Left renal cortex interstitium (tissue), 4 donors: ENCODE data around the gene ZNF740. TPM values are rescaled to one million over a fixed set of nuclear protein-coding genes. Genes with fewer than 3 reads are reported as not detected.
"Not testable (repeated sequence)": the region's sequence is repeated elsewhere in the genome, so short reads cannot be mapped to it uniquely, and the experiment has no call there.

Experiments used
- DNase-seq, 4 donors: peaks; one replicate each; pipeline ENCODE4 v3.0.0-alpha.2; 2013; ENCODE audit warnings: low read depth in 4 of 4, low spot score in 2 of 4, missing footprints in 1 of 4
- polyA plus RNA-seq, 4 donors: library from polyadenylated mRNA; unstranded; fragments of 120-200 nt; gene quantifications; one replicate each; pipeline ENCODE4 v1.2.1, GENCODE V29; 2013; ENCODE audit not compliant: insufficient read length in 4 of 4

ZNF740 gene
- polyA plus RNA-seq, 4 donors = 64.1 to 80.8 (median 67.7) TPM

DNA sequence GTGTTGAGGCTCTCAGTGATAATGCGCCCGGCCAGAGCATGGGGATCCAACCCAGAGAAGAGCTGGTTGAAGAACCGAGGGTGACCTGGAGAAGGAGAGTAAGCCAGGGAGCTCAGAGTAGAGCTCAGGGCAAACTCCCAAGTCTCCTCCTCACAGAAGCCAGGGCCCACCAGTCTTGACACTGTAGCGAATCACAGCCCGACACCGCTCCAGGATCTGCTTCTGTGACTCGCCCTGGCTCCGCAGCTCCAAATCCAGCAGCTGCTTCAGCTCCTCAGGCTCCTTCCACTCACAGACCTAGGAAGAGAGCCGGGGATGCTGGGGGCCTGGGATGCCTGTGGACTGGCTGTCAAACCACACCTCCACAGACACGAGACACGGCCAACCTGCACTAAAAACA is 8.2 kb upstream of the ZNF740 start:
- no peak for DNase-seq

DNA sequence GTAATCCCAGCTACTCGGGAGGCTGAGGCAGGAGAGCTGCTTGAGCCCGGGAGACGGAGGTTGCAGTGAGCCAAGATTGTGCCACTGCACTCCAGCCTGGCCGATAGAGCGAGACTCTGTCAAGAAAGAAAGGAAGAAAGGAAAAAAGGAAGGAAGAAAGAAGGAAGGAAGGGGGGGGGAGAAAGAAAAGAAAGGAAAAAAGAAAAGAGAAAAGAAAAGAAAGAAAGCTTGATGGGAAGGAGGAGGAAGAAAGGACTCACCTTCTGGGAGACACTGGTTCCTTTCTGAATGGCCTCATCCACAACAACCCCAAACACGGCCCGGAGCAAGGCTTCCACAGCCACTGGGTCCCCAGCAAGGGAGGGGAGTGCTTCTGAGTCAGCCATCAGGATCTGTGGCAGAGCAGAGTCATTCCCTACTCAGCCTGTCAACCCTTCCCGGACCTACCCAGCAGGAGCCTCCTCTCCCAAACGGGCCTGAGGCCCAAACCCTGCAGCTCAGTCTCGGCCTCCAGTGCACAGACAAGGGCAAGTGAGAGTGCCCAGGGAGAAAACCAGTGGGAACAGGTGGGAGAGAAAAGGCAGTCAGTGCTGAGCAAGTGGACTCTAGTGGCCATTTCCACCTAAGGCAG is 7.3 kb upstream of the ZNF740 start:
- no peak for DNase-seq

DNA sequence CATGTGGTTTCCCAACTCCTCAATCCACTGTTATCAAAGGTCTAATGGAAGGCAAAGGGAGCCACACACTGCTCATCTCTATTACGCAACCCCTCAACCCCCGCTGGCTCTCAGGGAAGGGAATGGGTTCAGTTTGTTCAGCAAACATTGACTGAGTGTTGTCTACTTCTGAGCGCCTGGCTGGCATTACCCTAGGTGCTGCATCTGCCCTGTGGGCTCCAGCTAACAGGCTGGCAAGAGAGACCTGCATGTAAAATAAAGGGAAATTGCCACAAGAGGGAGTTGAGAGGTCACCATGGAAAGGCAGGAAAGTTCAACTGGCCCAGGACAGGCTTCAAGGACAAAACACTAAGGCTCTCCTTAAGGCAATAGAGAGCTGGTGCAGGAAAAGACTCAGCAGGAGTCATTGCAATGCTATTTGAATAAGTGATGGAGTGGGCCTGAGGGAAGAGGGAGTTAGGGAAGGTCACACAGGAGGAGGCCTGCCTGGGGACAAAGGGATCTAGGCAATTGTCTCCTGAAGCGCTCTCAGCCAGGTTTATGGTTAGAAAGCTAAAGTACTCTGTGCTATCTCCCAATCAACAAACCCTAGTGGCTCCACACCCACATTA is 5.5 kb upstream of the ZNF740 start:
- DNase-seq = no peak

DNA sequence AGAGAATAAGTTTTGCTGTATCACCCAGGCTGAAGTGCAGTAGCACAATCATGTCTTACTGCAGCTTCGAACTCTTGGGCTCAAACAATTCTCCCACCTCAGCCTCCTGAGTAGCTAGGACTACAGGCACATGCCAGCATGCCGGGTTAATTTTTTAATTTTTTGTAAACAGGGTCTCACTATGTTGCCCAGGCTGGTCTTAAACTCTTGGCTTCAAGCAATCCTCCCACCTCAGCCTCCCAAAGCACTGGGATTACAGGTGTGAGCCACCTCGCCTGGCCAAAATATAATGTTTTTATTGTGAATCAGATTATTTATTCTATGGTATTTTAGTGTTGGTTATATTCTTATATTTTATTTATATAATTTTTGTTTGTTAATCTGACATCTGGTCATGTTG is 3.8 kb upstream of the ZNF740 start:
- DNase-seq = no peak

DNA sequence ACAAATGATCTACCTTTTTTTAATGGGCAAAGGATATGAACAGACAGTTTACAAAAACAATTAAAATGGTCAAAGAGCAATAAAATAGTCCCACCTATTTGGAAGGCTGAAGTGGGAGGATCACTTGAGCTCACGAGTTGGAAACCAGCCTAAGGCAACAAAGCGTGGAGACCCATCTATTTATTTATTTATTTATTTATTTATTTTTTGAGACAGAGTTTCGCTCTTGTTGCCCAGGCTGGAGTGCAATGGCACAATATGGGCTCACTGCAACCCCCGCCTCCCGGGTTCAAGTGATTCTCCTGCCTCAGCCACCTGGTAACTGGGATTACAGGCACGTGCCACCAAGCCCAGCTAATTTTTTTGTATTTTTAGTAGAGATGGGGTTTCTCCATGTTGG is 3.1 kb upstream of the ZNF740 start:
- not testable (repeated sequence) for DNase-seq

DNA sequence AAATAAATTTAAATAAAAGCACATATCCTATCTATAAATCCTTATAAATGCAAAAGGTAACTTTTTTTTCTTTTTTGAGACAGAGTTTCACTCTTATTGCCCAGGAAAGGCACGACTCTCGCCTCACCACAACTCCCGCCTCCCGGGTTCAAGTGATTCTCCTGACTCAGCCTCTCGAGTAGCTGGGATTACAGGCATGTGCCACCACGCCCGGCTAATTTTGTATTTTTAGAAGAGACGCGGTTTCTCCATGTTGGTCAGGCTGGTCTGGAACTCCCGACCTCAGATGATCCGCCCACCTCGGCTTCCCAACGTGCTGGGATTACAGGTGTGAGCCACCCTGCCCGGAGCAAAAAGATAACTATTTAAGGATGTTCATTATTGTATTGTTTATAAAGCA is 1.7 kb upstream of the ZNF740 start:
- DNase-seq = not testable (repeated sequence)

DNA sequence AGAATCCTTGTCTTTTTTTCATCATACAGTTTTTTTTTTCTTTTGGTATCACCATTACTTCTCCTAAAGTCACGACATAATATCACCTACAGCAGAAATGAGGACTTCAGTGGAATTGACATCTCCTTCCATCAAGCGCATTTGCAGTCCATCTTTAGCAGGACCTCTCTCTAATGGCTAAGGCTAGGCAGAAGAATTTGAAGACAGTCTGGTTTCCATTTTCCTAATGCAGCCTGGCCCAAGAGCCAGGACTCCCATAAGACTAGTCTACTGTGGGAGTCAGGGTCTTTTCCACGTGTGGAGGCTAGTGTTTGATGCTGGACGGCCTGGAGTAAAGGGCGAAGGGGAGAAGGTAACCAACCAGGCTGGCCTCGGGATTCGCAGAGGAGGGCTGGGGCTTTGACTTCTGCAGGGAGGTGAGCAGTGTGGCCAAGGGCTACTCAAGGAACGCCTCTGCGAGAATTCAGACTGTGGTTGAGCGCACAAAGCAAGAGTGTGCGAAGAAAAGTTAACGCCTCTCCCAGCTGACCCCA is 769 bp upstream of the ZNF740 start:
- DNase-seq = peak in 1 of 4 donors; percentile 45

DNA sequence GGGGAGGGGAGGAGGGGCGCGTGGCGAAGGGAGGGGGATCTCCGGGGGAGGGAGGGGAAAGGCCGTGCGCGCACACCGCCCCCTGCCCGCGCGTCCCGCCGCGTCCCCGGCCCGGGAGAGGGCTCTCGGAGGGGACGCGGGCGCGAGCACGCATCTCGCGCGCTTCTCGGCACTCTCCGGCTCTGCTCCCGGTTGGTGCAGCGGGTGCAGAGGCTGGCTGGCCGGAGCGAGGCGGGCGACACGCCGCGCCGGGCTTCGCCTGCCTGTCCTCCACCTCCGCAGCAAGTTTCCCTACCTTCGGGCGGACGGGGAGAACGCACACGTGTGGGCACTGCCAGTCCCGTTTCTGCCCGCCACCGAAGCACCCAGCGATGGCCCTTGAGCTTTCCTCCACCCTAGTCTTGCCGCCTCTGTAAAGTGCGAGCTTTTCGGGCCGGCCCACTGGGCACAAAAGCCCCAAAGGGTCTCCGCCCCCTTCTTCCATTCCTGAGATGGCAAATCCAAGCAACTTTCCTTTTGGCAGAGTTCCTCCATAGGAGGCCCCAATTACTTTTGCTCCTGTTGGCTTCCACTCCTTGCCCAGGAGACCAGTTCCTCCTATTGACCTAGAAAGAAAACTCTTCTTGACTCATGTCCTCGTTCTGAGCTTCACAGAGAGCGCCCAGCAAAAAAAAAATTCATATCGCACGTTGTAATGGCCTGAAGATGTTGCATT is 566 bp downstream of the ZNF740 start:
- DNase-seq = peak in 2 of 4 donors; percentile 74

DNA sequence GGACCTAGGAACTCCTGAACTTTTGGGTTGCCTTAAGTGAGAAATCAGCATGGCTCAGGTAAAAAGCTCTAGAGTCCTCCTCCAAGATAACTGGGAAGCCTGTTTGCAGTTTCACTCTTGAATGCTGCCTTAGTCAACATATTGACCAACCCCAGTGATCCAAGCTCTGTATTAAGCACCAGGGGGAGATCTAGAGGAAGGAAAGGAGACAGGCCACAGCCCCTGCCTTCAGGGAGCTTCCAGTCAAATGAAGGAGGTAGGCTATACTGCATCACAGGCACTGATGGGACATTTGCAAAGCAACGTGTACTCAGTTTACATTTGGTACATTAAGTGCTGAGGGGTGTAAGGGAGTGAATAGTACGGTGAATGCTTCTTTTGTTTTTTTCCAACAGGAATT is 1.4 kb downstream of the ZNF740 start:
- DNase-seq = no peak

DNA sequence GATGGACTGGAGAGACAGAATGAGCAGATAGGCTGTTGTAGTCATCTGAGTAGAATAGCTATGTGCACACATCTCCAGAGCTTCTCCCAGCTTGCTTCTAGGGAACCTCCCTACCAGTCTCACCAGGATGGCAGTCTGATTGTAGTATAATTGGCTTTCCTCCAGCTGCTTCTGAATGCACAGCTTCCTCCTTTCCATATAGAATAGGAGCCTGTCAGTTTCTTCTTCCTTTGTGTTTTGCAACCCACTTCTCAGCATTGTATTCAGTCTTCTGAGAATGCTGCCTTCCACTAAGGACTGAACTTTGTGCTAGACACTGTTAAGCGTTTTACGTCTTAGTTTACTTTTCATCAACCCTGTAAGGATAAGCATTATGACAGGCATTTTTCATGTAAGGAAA is 2.4 kb downstream of the ZNF740 start:
- DNase-seq = no peak

DNA sequence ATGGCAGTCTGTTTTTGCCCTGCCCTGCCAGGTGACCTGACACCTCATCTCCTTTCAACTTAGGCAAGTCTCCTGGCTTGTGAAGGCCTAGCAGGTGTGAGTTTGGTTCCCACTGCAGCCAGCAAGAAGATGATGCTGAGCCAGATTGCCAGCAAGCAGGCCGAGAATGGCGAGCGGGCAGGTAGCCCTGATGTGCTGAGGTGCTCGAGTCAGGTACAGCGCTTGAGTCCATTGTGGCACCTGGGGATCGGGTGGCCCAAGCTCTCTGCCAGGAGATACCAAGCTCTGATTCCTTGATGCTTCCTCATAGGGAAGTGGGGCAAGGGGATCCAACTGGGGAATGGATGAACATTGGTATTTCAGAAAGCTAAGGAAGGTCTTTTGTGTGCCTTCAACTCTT is 4.3 kb downstream of the ZNF740 start:
- no peak for DNase-seq

DNA sequence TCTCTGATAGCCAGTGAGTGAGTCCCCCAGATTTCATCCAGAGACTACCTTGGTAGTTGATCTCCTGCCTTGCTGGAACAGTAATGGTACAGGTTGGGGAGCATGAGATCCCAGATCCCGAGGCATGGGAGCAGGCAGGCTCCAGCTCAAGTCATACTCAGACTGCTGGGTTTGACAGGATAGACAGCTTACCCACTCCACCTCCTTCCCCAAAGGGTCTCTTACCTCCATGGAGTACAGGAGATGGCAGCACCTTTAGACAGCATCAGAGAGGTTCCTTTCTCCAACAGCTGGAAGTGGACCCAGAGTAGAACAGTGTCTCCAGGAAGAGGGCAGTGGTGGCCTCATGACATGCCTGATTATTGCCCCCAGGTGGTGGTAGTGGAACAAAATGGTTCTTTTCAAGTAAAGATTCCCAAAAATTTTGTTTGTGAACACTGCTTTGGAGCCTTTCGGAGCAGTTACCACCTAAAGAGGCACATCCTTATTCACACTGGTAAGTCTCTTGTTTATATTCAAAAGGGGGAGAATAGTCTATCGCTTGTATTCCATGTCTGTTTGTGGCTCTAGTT is 5.1 kb downstream of the ZNF740 start:
- DNase-seq = no peak

DNA sequence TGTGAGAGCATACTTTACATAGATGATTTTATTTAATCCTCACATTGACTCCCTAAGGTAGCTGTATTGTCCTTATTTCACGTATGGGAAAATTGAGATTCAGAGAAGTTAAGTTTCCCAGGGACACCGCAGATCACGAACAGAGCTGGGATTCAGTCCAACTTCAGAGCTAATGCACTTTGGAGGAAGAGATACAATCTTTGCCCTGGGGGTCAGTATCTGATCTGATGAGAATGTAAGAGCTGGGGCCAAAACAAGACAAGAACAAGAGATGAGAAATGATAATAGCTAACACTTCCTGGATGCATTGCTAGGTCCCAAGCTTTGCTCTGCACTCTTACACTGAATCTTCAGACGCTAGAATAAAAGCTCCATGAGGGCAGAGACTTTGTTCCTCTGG is 6.2 kb downstream of the ZNF740 start:
- no peak for DNase-seq

DNA sequence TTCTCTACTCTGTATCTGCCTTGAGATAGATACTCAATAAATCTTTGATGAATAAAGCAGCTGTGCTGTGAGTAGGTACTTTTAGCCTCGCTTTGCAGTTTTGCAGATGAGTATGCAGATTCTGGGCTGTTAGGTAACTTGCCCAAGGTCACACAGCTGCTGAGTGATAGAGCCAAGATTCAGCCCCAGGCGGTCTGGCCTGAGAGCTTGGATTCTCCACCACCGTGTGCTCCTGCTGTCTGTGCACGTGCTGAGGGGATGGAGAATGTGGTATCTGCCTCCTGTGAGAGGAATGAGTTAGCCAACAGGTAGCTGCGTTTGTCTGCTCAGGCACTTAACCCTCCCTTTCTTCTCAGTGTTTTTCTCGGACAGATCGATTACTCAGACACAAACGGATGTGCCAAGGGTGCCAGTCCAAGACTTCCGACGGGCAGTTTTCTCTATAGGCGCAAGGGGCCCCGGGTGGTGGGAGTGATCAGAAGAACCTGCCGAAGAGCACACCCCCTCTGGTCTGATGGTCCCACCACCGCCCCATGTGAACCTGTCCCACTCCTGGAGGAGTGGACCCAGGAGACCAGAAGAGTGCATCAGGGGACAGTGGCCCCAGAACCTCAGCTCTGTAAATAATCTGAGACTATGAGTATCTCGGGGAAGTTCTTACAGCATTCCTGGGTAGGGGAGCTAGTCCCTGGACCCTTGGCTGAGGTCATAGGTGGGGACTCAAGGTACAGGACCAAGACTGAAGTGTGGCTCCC is 6.8 kb downstream of the ZNF740 start:
- no peak for DNase-seq

DNA sequence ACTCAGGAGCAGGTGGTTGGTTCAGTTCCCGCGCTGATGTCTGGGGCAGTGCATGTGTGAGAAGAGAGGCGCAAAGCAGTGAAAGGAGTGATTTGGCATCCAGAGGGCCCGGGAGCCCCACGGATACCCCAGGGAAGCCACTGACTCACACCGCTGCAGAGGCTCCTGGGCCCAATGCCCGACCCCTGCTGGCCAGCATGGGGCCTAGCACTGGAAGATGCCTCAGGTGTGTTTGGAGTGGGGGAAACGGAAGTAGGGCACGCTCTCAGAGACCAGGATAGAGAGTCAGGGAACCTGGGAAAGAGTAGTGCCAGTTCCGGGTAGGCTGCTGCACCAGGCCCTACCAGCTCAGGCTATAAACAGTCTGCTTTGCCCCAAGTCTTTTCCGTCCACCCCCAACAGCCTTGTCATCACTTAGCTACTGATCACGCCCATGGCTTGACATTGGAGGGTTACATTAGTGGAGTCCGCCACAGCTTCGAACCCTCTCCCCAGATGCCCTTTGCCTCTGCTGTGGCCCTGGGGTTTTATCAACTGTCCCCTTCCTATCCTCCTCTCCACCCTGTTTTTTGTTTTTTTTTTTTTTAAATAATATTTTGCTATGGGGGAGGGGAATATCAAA is 9.7 kb downstream of the ZNF740 start:
- no peak for DNase-seq

DNA sequence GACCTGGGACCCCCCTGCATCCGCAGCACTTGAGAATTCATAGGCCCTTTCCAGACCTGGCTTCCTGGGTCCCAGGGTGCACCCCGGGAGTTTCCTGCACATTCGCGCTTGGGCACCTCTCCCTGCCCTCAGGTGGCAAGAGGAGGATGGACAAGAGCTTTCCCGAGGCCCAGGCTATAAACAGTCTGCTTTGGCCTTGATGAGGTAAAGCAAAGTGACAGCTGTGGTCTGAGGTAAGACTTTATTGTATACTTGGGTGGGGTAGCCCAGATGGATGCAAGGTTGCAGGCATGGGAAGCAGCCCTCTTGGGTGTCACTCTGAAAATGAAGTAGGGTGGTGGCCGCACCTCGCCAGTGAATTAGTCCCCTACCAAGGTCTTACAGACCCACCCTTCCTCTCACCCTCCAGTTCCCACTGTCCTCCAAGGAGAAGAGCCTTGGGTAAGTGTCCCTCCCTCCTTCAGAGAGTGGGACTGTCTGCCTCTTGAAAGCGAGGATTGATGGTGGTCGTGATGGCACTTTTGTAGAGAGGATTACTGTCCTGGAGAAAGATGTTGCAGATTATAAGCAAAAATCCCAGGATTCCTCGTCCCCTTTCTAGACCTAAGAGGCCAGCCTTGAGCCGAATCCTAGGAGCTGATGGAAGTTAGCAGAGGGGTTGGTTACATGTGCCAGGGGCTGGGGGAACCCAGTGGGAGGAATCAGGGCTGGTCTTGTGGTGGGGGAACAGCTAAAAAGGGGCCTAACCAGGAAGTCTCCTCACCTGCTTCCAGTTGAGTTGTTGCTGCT is 10.8 kb downstream of the ZNF740 start:
- DNase-seq = no peak

DNA sequence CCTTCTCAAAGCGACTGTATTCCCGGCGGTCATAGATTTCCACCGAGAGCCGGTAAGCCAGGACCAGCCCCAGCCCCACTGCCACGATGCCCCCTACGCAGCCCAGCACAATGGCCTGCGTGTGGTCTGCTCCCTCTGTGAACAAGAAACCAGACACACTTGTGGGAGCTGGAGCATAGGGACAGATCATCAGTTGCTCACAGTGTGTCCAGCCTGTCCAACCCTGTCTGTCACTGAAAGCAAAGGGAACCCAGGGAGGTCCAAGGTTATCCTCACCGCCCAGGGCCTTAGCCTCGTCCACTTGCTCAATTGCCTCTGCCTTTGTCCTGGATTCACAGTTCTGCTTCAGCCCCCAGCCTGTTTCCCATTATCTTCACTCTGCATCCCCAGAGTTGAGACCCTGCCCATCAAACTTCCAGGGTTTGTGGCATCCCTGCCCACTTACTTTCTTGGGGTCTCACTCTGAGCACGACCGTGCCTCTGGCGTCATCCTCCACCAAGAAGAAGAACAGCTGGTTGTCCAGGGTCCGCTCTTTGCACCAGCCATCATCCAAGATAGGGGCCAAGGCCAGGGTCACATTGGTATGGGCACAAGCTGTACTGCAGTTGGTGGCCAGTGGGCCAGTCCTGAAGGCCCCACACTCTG is 11.5 kb downstream of the ZNF740 start:
- DNase-seq = no peak

DNA sequence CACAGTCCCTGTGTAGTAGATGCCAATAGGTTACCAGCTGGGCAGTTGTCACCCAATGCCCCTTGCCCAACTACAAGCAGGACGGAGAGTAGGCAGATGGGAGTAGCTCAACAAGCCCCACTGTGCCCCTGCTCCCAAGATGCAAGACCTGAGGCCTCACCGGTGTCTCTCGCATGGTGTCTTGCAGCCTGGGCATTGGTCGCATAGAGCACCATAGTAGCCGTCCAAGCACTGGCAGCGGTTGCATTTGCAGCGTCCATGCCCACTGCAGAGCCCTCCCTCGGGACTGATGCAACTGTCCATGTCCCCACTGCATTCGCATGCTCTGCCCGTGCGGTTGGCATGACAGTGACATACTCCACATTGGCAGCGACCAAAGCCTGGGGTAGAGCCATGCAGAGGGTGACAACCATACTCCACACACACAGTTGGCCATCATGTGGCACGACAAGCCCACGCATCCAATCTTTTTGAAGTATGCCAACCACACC is 12.1 kb downstream of the ZNF740 start:
- DNase-seq = no peak

DNA sequence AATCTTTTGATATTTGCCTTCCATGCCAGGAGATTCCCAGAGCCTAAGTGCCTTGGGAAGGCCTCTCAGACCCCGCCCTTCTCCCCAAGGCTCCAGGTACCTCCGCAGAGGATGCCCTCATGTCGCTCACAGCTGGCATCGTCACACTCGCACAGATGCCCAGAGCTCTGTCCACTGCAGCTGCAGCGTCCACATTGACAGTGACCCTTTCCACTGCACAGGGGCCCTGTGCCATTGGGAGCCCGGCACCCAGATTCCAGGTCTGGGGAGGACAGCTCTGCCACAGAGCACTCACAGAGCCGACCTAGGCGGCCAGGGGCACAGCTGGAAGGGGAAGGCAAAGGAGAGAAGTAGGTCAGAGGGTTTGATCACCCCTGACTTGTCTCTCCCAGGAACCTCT is 12.5 kb downstream of the ZNF740 start:
- DNase-seq = no peak
